ENCODE data around the gene MIER2. TPM values are rescaled to one million over a fixed set of nuclear protein-coding genes. Genes with fewer than 3 reads are reported as not detected.
A peak's percentile ranks its signal among the peaks of the same experiment; 100 is the strongest.

The MIER2 gene
- total RNA-seq, 2 experiments from 2014 or later = 21.2 to 24.6 TPM

DNA sequence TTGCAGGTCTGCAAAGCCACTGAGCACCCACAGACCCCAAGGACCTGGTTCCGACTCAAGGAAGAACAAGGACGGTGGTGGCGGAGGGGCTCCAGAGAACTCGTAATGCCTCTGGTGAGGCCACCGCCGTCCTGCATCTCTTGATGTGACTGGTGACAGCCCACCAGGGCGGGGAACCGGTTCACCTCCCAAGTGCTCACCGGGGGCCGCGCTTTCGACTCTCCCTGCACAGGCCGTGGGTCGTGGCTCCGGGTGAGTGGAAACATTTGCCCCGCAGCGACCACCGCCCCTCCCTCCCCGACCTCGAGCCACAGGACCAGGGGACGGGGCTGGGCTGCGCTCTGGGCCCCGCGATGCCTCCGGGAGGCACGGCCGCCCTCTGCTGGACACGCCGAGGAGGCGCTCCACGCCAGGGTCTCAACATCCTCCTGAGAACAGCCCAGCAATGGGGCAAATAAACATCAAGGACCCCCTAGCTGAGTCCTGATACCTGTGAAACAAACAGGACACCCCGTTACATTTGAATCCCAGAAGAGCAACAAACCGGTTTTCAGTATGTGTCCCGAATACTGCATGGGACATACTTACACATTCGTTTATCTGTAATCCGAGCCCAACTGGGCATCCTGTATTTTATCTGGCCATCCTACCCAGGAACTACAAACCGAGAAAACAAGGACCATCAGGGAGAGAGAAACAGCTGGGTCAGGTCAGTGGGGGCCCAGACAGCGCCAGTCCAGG lies 49.5 kb downstream of the MIER2 start:
- intact Hi-C loops (cut with DNase I, micrococcal nuclease) = no loop called here
- Mint-ChIP-seq H3K27me3 (peaks cover 29% of the 10 kb centered on the region), H3K4me3 (no peak overlapping the region), H3K9me3 (ENCODE audit: low read depth) (no peaks in the 10 kb centered on the region), H3K27ac (no peak overlapping the region), H3K36me3 (ENCODE audit: low read depth) (no peaks in the 10 kb centered on the region), H3K4me1 (peaks cover 7% of the 10 kb centered on the region)
- ChIA-PET CTCF (interaction anchor here (0.6 to 1.6 kb wide), 5 partner anchors 12 to 76 kb away, joined by 3 to 4 read pairs (median 3); no protein-coding TSS in a partner anchor), POLR2A (no interaction called here)
- peak; percentile 82 for ATAC-seq
- peak; percentile 71 for DNase-seq

- H3K36me3 Mint-ChIP-seq (ENCODE audit: low read depth) = no peaks in the 10 kb centered on the region
- H3K27ac Mint-ChIP-seq = no peak overlapping the region
- no peaks in the 10 kb centered on the region for H3K9me3 Mint-ChIP-seq (ENCODE audit: low read depth)
- intact Hi-C loops (cut with DNase I, micrococcal nuclease) = no loop called here
- peaks cover 9% of the 10 kb centered on the region for H3K4me1 Mint-ChIP-seq
- DNase-seq (no peak), ATAC-seq (no peak)
- H3K27me3 Mint-ChIP-seq = peaks cover 34% of the 10 kb centered on the region
- POLR2A ChIA-PET = no interaction called here
- H3K4me3 Mint-ChIP-seq = no peak overlapping the region
- CTCF ChIA-PET = interaction anchor here (0.6 to 0.9 kb wide), 2 partner anchors 28 to 34 kb away, joined by 3 to 4 read pairs; no protein-coding TSS in a partner anchor
These were observed 50.2 kb downstream of the MIER2 start for GRCh38 chr19:294341-294945.

- Mint-ChIP-seq H3K36me3 (ENCODE audit: low read depth) (no peaks in the 10 kb centered on the region), H3K4me1 (peaks cover 9% of the 10 kb centered on the region), H3K27ac (no peak overlapping the region), H3K27me3 (peaks cover 40% of the 10 kb centered on the region), H3K4me3 (no peak overlapping the region), H3K9me3 (ENCODE audit: low read depth) (no peaks in the 10 kb centered on the region)
- no peak for ATAC-seq
- no peak for DNase-seq
- ChIA-PET POLR2A (interaction anchor here (0.9 kb wide), 1 partner anchor 238 kb away, joined by 4 read pairs; the partner anchor contains the start of gene CDC34), CTCF (no interaction called here)
- intact Hi-C loops (cut with DNase I, micrococcal nuclease) = no loop called here
These were observed 51.0 kb downstream of the MIER2 start for GRCh38 chr19:293436-294110.

GRCh38 chr19:292951-293350 lies 51.6 kb downstream of the MIER2 start:
- peaks cover 9% of the 10 kb centered on the region for H3K4me1 Mint-ChIP-seq
- no peak for DNase-seq
- ChIA-PET POLR2A (interaction anchor here (0.9 kb wide), 1 partner anchor 238 kb away, joined by 4 read pairs; the partner anchor contains the start of gene CDC34), CTCF (interaction anchor here (0.5 kb wide), 1 partner anchor 52 kb away, joined by 3 read pairs; no protein-coding TSS in a partner anchor)
- H3K4me3 Mint-ChIP-seq = no peak overlapping the region
- no peak overlapping the region for H3K27ac Mint-ChIP-seq
- no peaks in the 10 kb centered on the region for H3K36me3 Mint-ChIP-seq (ENCODE audit: low read depth)
- ATAC-seq = no peak
- no peaks in the 10 kb centered on the region for H3K9me3 Mint-ChIP-seq (ENCODE audit: low read depth)
- H3K27me3 Mint-ChIP-seq = peaks cover 44% of the 10 kb centered on the region
- intact Hi-C loops (cut with DNase I, micrococcal nuclease) = no loop called here

DNA sequence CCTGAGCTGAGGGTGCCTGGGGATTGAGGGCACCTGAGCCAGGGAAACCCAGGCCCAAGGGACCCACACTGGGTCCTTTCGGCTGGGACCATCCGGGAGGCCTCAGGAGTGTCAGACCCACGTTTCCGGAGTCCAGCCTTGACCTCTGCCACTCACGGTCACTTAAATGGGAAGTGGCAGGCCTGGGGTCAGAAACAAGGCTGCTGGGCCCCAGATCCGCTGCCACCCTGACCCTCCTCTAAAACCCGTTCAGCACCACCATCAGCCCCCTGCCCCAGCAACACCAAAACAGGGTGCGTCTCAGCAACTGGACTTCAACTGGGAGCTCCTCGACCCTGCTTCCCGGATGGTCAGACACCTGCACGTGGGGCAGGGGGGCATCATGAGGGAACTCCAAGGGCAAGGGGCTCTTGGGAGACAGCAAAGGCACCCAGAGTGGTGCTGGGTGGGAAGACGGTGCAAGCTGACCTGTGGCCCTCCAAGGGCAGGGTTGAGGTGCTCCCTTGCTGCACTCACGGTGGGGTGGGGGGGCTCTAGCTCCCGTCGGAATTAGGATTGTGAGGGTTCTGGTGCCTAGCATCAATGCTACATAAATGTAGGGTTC lies 52.2 kb downstream of the MIER2 start:
- POLR2A ChIA-PET = no interaction called here
- Mint-ChIP-seq H3K27me3 (peaks cover 44% of the 10 kb centered on the region), H3K27ac (no peak overlapping the region), H3K4me1 (peaks cover 9% of the 10 kb centered on the region), H3K36me3 (ENCODE audit: low read depth) (no peaks in the 10 kb centered on the region), H3K4me3 (no peak overlapping the region), H3K9me3 (ENCODE audit: low read depth) (no peaks in the 10 kb centered on the region)
- DNase-seq (no peak), ATAC-seq (no peak)
- intact Hi-C loops (cut with DNase I, micrococcal nuclease) = no loop called here
- CTCF ChIA-PET = interaction anchor here (0.5 kb wide), 1 partner anchor 53 kb away, joined by 3 read pairs; no protein-coding TSS in a partner anchor

DNA sequence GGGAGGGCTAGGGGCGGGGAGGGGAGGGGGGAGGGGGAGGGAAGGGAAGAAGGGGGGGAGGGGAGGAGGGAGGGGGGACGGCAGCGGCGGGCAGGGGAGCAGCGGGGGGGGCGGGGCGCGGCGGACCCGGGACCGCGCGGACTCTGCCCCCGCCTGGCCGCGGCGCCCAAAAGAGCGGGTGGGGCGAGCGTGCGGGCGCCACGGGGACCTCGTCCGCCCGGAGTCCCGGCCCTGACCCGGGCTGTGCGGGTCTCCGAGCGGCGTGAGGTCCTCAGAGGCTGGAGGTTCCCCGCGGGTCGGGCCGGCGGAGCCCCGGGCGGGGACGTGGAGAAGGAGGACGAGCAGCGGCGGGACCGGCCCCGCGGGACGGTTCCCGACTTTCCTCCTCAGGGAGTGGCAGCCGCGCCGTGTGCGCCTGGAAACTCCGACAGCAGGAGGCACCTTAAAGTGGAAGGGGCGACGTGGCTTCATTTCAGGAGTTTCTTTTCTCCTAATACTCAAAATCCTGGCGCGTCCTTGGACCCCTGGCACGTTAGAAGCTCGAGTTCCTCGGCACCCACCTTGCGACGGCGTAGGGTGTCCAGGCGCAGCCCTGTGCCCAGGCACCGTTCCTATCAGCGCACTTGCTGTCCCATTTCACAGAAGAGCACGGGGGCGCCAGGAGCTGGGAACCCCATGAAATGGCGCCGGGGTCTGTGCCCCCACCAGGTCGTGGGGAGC lies 52.9 kb downstream of the MIER2 start:
- Mint-ChIP-seq H3K4me3 (no peak overlapping the region), H3K9me3 (ENCODE audit: low read depth) (no peaks in the 10 kb centered on the region), H3K4me1 (peaks cover 9% of the 10 kb centered on the region), H3K27ac (no peak overlapping the region), H3K36me3 (ENCODE audit: low read depth) (no peaks in the 10 kb centered on the region), H3K27me3 (peaks cover 44% of the 10 kb centered on the region)
- intact Hi-C loops (cut with DNase I, micrococcal nuclease) = no loop called here
- ChIA-PET POLR2A (no interaction called here), CTCF (no interaction called here)
- DNase-seq (no peak), ATAC-seq (no peak)

DNA sequence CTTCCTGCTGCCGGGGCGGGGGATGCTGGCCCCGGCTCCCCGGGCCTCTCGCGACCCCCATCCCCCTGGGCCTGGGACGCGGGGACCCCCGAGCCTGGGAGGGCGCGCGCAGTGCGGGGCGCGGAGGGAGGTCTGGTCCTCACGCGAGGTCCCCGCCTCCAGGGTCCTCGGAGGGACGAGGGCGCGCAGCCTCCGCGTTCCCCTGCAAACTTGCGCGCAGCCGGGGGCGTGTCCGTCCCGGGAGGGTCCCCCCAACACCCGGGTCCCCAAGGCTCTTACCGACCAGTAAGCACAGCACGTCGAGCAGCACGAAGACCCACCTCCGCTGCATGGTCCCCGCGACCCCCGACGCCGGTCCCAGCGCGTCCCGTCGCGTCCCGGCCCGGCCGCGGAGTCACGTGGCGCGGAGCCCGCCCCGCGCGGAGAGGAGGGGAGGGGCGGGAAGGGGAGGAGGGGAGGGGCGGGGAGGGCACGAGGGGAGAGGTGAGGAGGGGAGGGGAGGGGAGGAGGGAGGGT lies 53.5 kb downstream of the MIER2 start, which contains the start of gene PLPP2:
TSS of gene PLPP2 (minus strand) at position 398 of the 516 bp plus-strand sequence. CDS start at position 331, 67 bp downstream.
- intact Hi-C loops (cut with DNase I, micrococcal nuclease) = no loop called here
- Mint-ChIP-seq H3K4me1 (peaks cover 9% of the 10 kb centered on the region), H3K9me3 (ENCODE audit: low read depth) (no peaks in the 10 kb centered on the region), H3K36me3 (ENCODE audit: low read depth) (no peaks in the 10 kb centered on the region), H3K27me3 (peaks cover 41% of the 10 kb centered on the region), H3K4me3 (no peak within 1 kb of the TSS), H3K27ac (no peak within 1 kb of the TSS)
- DNase-seq = no peak
- no peak for ATAC-seq
- ChIA-PET POLR2A (no interaction called here), CTCF (no interaction called here)

- ChIA-PET POLR2A (no interaction called here), CTCF (no interaction called here)
- H3K27ac Mint-ChIP-seq = no peak overlapping the region
- intact Hi-C loops (cut with DNase I, micrococcal nuclease) = no loop called here
- H3K4me3 Mint-ChIP-seq = no peak overlapping the region
- no peaks in the 10 kb centered on the region for H3K9me3 Mint-ChIP-seq (ENCODE audit: low read depth)
- peaks cover 9% of the 10 kb centered on the region for H3K4me1 Mint-ChIP-seq
- no peaks in the 10 kb centered on the region for H3K36me3 Mint-ChIP-seq (ENCODE audit: low read depth)
- DNase-seq (peak; percentile 52), ATAC-seq (peak; percentile 28)
- peaks cover 41% of the 10 kb centered on the region for H3K27me3 Mint-ChIP-seq
These were observed 54.1 kb downstream of the MIER2 start for GRCh38 chr19:290372-291005.

GRCh38 chr19:289651-290371 lies 54.8 kb downstream of the MIER2 start:
- Mint-ChIP-seq H3K27me3 (peaks cover 40% of the 10 kb centered on the region), H3K36me3 (ENCODE audit: low read depth) (no peaks in the 10 kb centered on the region), H3K4me3 (no peak overlapping the region), H3K27ac (no peak overlapping the region), H3K9me3 (ENCODE audit: low read depth) (no peaks in the 10 kb centered on the region), H3K4me1 (peaks cover 9% of the 10 kb centered on the region)
- peak; percentile 84 for ATAC-seq
- intact Hi-C loops (cut with DNase I, micrococcal nuclease) = no loop called here
- ChIA-PET POLR2A (no interaction called here), CTCF (interaction anchor here (0.6 kb wide), 1 partner anchor 80 kb away, joined by 4 read pairs; no protein-coding TSS in a partner anchor)
- DNase-seq = peak; percentile 65

- peaks cover 5% of the 10 kb centered on the region for H3K4me1 Mint-ChIP-seq
- H3K4me3 Mint-ChIP-seq = no peak overlapping the region
- POLR2A ChIA-PET = no interaction called here
- H3K27me3 Mint-ChIP-seq = peaks cover 33% of the 10 kb centered on the region
- no peak for DNase-seq
- H3K27ac Mint-ChIP-seq = no peak overlapping the region
- no peak for ATAC-seq
- intact Hi-C loops (cut with DNase I, micrococcal nuclease) = no loop called here
- no peaks in the 10 kb centered on the region for H3K36me3 Mint-ChIP-seq (ENCODE audit: low read depth)
- CTCF ChIA-PET = no interaction called here
- no peaks in the 10 kb centered on the region for H3K9me3 Mint-ChIP-seq (ENCODE audit: low read depth)
These were observed 55.7 kb downstream of the MIER2 start for GRCh38 chr19:288911-289310.
